GM12878 (cell line): ENCODE measurements around the gene CASP4. TPM values are rescaled to one million over a fixed set of nuclear protein-coding genes. Genes with fewer than 3 reads are reported as not detected.

ENCODE experiments used
- ATAC-seq: fragments of 200-7000 bp; cut with Tn5 transposase; 3 replicates; pipeline ENCODE4 v1.9.1; 2020; ENCODE audit warnings: mild to moderate bottlenecking, moderate library complexity
- BruUV-seq: library from RNA; stranded (reverse); fragments of 400-500 nt; replicated peaks from 2 replicates; lab custom pipeline; 2021; lab: Mats Ljungman, UMichigan
- CTCF ChIA-PET: fragments of 300-600 bp; sonication (Branson Sonifier 250); formaldehyde crosslinking; extraction: SDS; loops from one replicate; lab custom pipeline; 2021; ENCODE audit warnings: inconsistent platforms; lab: Yijun Ruan, JAX
- POLR2A ChIA-PET: fragments of 350-600 bp; formaldehyde crosslinking; extraction: SDS; loops from one replicate; lab custom pipeline; 2021; ENCODE audit warnings: inconsistent platforms; lab: Charles Lee
- RAD21 ChIA-PET: fragments of 300-600 bp; sonication (Branson Sonifier 250); formaldehyde crosslinking; loops from one replicate; lab custom pipeline; 2023; ENCODE audit warnings: antibody characterized with exemption; ENCODE audit not compliant: unreplicated experiment; lab: Charles Lee
- SMC1A ChIA-PET: fragments of 300-600 bp; sonication (Branson Sonifier 250); formaldehyde crosslinking; loops from one replicate; lab custom pipeline; 2023; ENCODE audit not compliant: unreplicated experiment, uncharacterized antibody; lab: Charles Lee
- DNase-seq: peaks from one replicate; pipeline ENCODE4 v3.0.0-alpha.2; 2011; ENCODE audit warnings: low read depth, low spot score
- FAIRE-seq: peaks from 3 replicates; lab custom pipeline; 2011; peaks lifted over from hg19 to GRCh38; lab: Jason Lieb, UNC
- H2AFZ ChIP-seq: 2 replicates; pipeline ENCODE4 v1.6.0; 2011; ENCODE audit warnings: low read depth, low read length, control low read depth; ENCODE audit not compliant: control insufficient read depth
- H3K27ac ChIP-seq: 2 replicates; pipeline ENCODE4 v1.5.1; 2011; ENCODE audit warnings: control low read depth; ENCODE audit not compliant: control insufficient read depth, insufficient read depth
- H3K27me3 ChIP-seq, 2 experiments: replicated peaks in 1 of 2; 2 replicates each; pipeline versions ENCODE4 v1.6.0 to v1.6.1; 2011; ENCODE audit warnings: low read length in 1 of 2; ENCODE audit not compliant: control insufficient read depth in 2 of 2, insufficient read depth in 2 of 2
- H3K36me3 ChIP-seq, 2 experiments: 2 replicates each; pipeline ENCODE4 v1.5.1; 2011; ENCODE audit warnings: low read length in 1 of 2; ENCODE audit not compliant: control insufficient read depth in 2 of 2, insufficient read depth in 2 of 2
- H3K4me1 ChIP-seq: 2 replicates; pipeline ENCODE4 v1.6.1; 2011; ENCODE audit warnings: mild to moderate bottlenecking, low read length, moderate library complexity, mixed read lengths; ENCODE audit not compliant: control insufficient read depth, insufficient read depth
- H3K4me2 ChIP-seq: 2 replicates; pipeline ENCODE4 v1.6.0; 2011; ENCODE audit warnings: control low read depth; ENCODE audit not compliant: control insufficient read depth, insufficient read depth
- H3K4me3 ChIP-seq: fragments of 200-600 bp; sonication (generic); 2 replicates; pipeline ENCODE4 v1.5.1; 2016
- H3K79me2 ChIP-seq: 2 replicates; pipeline ENCODE4 v1.6.0; 2011; ENCODE audit warnings: low read length; ENCODE audit not compliant: control insufficient read depth, insufficient read depth
- H3K9ac ChIP-seq: 2 replicates; pipeline ENCODE4 v1.8.0; 2011; ENCODE audit warnings: low read length, control low read depth, mixed read lengths; ENCODE audit not compliant: control insufficient read depth, insufficient read depth
- H3K9me3 ChIP-seq: replicated peaks from 3 replicates; pipeline ENCODE4 v1.5.1; 2011; ENCODE audit warnings: mild to moderate bottlenecking, low read length; ENCODE audit not compliant: control insufficient read depth, insufficient read depth
- H4K20me1 ChIP-seq: 2 replicates; pipeline ENCODE4 v1.6.0; 2011; ENCODE audit not compliant: control insufficient read depth, insufficient read depth
- CHD1 ChIP-seq: IDR thresholded peaks from 2 replicates; pipeline ENCODE4 v1.6.1; 2012; ENCODE audit warnings: low read depth, low read length, improper control_type of control experiment
- GABPA ChIP-seq: IDR thresholded peaks from 2 replicates; pipeline ENCODE4 v1.6.1; 2014; ENCODE audit warnings: antibody characterized with exemption, low read depth, mild to moderate bottlenecking, inconsistent platforms
- KLF5 ChIP-seq: fragments of 450-650 bp; IDR thresholded peaks from 2 replicates; pipeline ENCODE4 v1.6.1; 2014; ENCODE audit warnings: mild to moderate bottlenecking; ENCODE audit not compliant: partially characterized antibody
- NR2F1 ChIP-seq: fragments of 450-650 bp; conservative IDR thresholded peaks from 2 replicates; pipeline ENCODE4 v1.6.1; 2017; ENCODE audit warnings: mild to moderate bottlenecking
- NRF1 ChIP-seq: conservative IDR thresholded peaks from 2 replicates; pipeline ENCODE4 v1.6.1; 2011; ENCODE audit warnings: mild to moderate bottlenecking, low read depth, low read length, improper control_type of control experiment
- SIN3A ChIP-seq: IDR thresholded peaks from 2 replicates; pipeline ENCODE4 v1.6.1; 2012; ENCODE audit warnings: low read depth, low read length, improper control_type of control experiment
- WRNIP1 ChIP-seq: IDR thresholded peaks from 2 replicates; pipeline ENCODE4 v1.6.1; 2011; ENCODE audit warnings: low read depth, low read length, improper control_type of control experiment, borderline replicate concordance
- YBX1 ChIP-seq: fragments of 450-650 bp; IDR thresholded peaks from 2 replicates; pipeline ENCODE4 v1.6.1; 2016; ENCODE audit warnings: antibody characterized with exemption
- in situ Hi-C: fragments of 300-500 bp; cut with MboI; formaldehyde crosslinking; loops from 9 replicates; pipeline ENCODE4 v1.14.3; 2018; ENCODE audit warnings: mixed read lengths
- intact Hi-C: fragments of 100-400 bp; cut with micrococcal nuclease; formaldehyde crosslinking; loops from one replicate; pipeline ENCODE4 v1.14.2; 2022; ENCODE audit not compliant: unreplicated experiment
- polyA plus RNA-seq, 11 experiments: library from polyadenylated mRNA; depleted of rRNA in 4 of 11; unstranded in 6 of 11; stranded (reverse) in 5 of 11; fragments of >200 nt; fragmentation: Nextera tagmentation in 4 of 11; fragmentation: Illumina TruSeq in 1 of 11; extraction: Ambion mirVana in 4 of 11; extraction: Trizol in 1 of 11; gene quantifications; 1 replicate in 1 of 11; 2 replicates in 10 of 11; pipeline versions ENCODE4 v1.2.1 to v1.2.3, GENCODE V29; 2011 to 2016; ENCODE audit warnings: inconsistent platforms in 2 of 11, missing spikeins in 2 of 11, low read depth in 1 of 11
- total RNA-seq, 4 experiments: library from RNA; depleted of rRNA in 3 of 4; stranded (reverse); fragments of >200 nt in 3 of 4; fragmentation: Illumina TruSeq in 1 of 4; extraction: Trizol in 1 of 4; gene quantifications; 2 replicates each; pipeline versions ENCODE4 v1.2.1 to v1.2.3, GENCODE V29; 2013 to 2021

Gene CASP4
- total and polyA plus RNA-seq, 10 of the 15 experiments (the other 5 are each of a cell fraction or from before 2014, with no cell fraction given): 25.3 to 113 (median 50.0) TPM

DNA sequence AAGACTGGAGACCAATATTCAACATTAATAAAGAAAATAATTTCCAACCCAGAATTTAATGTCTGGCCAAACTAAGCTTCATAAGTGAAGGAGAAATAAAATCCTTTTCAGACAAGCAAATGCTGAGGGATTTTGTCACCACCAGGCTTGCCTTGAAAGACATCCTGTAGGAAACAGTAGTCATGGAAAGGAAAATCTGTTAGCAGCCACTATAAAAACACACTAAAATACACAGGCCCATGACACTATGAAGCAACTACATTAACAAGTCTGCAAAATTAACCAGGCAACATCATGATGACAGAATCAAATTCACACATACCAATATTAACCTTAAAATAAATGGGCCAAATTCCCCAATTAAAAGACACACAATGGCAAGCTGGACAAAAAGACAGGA lies 2.4 kb upstream of the CASP4 start:
- in situ Hi-C loops (no loop called here), intact Hi-C loops (no loop called here)
- Histone ChIP-seq H3K4me3 (no peak overlapping the region), H3K27ac (no peak overlapping the region), H4K20me1 (no peaks in the 10 kb centered on the region), H3K9ac (no peak overlapping the region), H3K36me3 (no peaks in the 10 kb centered on the region), H3K4me2 (no peak overlapping the region), H3K4me1 (peaks cover 4% of the 10 kb centered on the region), H3K79me2 (peaks cover 4% of the 10 kb centered on the region), H3K9me3 (no peaks in the 10 kb centered on the region; the same call in 2 of the 3 replicates), H3K27me3 (no peaks in the 10 kb centered on the region), H2AFZ (no peak overlapping the region)
- FAIRE-seq: no peak
- ChIA-PET POLR2A (no interaction called here), SMC1A (interaction anchor here (6.4 kb wide), 1 partner anchor 18 kb away, joined by 28 read pairs; no protein-coding TSS in a partner anchor), RAD21 (no interaction called here), CTCF (interaction anchor here (1.1 to 1.9 kb wide), 2 partner anchors 23 to 35 kb away, joined by 3 to 5 read pairs; no protein-coding TSS in a partner anchor)
- DNase-seq: no peak
- TF ChIP-seq YBX1 (no peak), CHD1 (no peak), GABPA (no peak), WRNIP1 (no peak), NRF1 (no peak), KLF5 (no peak), SIN3A (no peak), NR2F1 (no peak)
- BruUV-seq: no TSS peak
- no peak for ATAC-seq
